ENCODE measurements around the gene GREB1L.

GRCh38 chr18:21481739-21482138, 239.7 kb downstream of the GREB1L start:
- TF ChIP-seq, protein P1, sequence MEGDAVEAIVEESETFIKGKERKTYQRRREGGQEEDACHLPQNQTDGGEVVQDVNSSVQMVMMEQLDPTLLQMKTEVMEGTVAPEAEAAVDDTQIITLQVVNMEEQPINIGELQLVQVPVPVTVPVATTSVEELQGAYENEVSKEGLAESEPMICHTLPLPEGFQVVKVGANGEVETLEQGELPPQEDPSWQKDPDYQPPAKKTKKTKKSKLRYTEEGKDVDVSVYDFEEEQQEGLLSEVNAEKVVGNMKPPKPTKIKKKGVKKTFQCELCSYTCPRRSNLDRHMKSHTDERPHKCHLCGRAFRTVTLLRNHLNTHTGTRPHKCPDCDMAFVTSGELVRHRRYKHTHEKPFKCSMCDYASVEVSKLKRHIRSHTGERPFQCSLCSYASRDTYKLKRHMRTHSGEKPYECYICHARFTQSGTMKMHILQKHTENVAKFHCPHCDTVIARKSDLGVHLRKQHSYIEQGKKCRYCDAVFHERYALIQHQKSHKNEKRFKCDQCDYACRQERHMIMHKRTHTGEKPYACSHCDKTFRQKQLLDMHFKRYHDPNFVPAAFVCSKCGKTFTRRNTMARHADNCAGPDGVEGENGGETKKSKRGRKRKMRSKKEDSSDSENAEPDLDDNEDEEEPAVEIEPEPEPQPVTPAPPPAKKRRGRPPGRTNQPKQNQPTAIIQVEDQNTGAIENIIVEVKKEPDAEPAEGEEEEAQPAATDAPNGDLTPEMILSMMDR (IDR thresholded peaks at IDR 0.05; ENCODE audit: insufficient read depth, low read length) = no peak
- TF ChIP-seq, protein P2, sequence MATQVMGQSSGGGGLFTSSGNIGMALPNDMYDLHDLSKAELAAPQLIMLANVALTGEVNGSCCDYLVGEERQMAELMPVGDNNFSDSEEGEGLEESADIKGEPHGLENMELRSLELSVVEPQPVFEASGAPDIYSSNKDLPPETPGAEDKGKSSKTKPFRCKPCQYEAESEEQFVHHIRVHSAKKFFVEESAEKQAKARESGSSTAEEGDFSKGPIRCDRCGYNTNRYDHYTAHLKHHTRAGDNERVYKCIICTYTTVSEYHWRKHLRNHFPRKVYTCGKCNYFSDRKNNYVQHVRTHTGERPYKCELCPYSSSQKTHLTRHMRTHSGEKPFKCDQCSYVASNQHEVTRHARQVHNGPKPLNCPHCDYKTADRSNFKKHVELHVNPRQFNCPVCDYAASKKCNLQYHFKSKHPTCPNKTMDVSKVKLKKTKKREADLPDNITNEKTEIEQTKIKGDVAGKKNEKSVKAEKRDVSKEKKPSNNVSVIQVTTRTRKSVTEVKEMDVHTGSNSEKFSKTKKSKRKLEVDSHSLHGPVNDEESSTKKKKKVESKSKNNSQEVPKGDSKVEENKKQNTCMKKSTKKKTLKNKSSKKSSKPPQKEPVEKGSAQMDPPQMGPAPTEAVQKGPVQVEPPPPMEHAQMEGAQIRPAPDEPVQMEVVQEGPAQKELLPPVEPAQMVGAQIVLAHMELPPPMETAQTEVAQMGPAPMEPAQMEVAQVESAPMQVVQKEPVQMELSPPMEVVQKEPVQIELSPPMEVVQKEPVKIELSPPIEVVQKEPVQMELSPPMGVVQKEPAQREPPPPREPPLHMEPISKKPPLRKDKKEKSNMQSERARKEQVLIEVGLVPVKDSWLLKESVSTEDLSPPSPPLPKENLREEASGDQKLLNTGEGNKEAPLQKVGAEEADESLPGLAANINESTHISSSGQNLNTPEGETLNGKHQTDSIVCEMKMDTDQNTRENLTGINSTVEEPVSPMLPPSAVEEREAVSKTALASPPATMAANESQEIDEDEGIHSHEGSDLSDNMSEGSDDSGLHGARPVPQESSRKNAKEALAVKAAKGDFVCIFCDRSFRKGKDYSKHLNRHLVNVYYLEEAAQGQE (IDR thresholded peaks at IDR 0.05; ENCODE audit: insufficient replicate concordance, low read depth) = no peak

All from HL-60 (cell line).